Astrocyte of the spinal cord (primary cell): ENCODE results near the gene FADS2.
A peak's percentile ranks its signal among the peaks of the same experiment; 100 is the strongest.

Experiments used
- DNase-seq: peaks from one replicate; pipeline ENCODE4 v3.0.0; 2011; ENCODE audit warnings: low read depth, low spot score
- H3K4me3 ChIP-seq: 2 replicates; pipeline ENCODE4 v1.5.1; 2011; ENCODE audit warnings: low read depth, mild to moderate bottlenecking, low read length, moderate library complexity
- CTCF ChIP-seq: IDR thresholded peaks from 2 replicates; pipeline ENCODE4 v1.5.1; 2012; ENCODE audit warnings: low read depth, mild to moderate bottlenecking, low read length, inconsistent platforms
- in situ Hi-C: cut with HindIII; loops from 2 replicates; pipeline ENCODE4 v1.10.0; 2017; ENCODE audit warnings: low sequenced_read_pairs

Gene FADS2

GRCh38 chr11:61791737-61792309 lies 36.3 kb upstream of the FADS2 start:
- peak overlapping the region; percentile 69 for H3K4me3 ChIP-seq
- peak; percentile 93 for DNase-seq
- no peak for TF ChIP-seq CTCF
- in situ Hi-C loops: no loop called here

- TF ChIP-seq CTCF: no peak
- H3K4me3 ChIP-seq: peak within 1 kb of the TSS; percentile 69
- in situ Hi-C loops: no loop called here
These were observed 35.6 kb upstream of the FADS2 start, which contains the start of the genes FEN1 and TMEM258 for GRCh38 chr11:61792310-61793082. Gene FEN1, plus strand, starts transcription at chr11:61792911. Its CDS starts 2,451 bp downstream, at chr11:61795362. Gene TMEM258, minus strand, starts transcription at chr11:61792599. Its CDS starts 41 bp downstream, at chr11:61792558.

GRCh38 chr11:61793083-61793828 lies 34.8 kb upstream of the FADS2 start:
- H3K4me3 ChIP-seq: peak overlapping the region; percentile 69
- TF ChIP-seq CTCF: no peak
- no peak for DNase-seq

More at GRCh38 chr11:61792310-61793082, 35.6 kb upstream of the FADS2 start, which contains the start of the genes FEN1 and TMEM258:
- peak; percentile 95 for DNase-seq

GRCh38 chr11:61793829-61794204 lies 34.3 kb upstream of the FADS2 start:
- peak overlapping the region; percentile 69 for H3K4me3 ChIP-seq
- in situ Hi-C loops: no loop called here
- no peak for TF ChIP-seq CTCF
- no peak for DNase-seq

More at GRCh38 chr11:61793083-61793828, 34.8 kb upstream of the FADS2 start:
- in situ Hi-C loops: no loop called here

GRCh38 chr11:61794579-61794978 lies 33.5 kb upstream of the FADS2 start:
- in situ Hi-C loops: no loop called here
- DNase-seq: no peak
- H3K4me3 ChIP-seq: no peak overlapping the region
- TF ChIP-seq CTCF: no peak

- DNase-seq: no peak
- H3K4me3 ChIP-seq: no peak overlapping the region
- in situ Hi-C loops: no loop called here
- TF ChIP-seq CTCF: no peak
These were observed 32.6 kb upstream of the FADS2 start for GRCh38 chr11:61795459-61795858.
